ENCODE measurements around the gene GABRA5.

- TF ChIP-seq, protein P1, sequence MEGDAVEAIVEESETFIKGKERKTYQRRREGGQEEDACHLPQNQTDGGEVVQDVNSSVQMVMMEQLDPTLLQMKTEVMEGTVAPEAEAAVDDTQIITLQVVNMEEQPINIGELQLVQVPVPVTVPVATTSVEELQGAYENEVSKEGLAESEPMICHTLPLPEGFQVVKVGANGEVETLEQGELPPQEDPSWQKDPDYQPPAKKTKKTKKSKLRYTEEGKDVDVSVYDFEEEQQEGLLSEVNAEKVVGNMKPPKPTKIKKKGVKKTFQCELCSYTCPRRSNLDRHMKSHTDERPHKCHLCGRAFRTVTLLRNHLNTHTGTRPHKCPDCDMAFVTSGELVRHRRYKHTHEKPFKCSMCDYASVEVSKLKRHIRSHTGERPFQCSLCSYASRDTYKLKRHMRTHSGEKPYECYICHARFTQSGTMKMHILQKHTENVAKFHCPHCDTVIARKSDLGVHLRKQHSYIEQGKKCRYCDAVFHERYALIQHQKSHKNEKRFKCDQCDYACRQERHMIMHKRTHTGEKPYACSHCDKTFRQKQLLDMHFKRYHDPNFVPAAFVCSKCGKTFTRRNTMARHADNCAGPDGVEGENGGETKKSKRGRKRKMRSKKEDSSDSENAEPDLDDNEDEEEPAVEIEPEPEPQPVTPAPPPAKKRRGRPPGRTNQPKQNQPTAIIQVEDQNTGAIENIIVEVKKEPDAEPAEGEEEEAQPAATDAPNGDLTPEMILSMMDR (IDR thresholded peaks at IDR 0.05; ENCODE audit: insufficient read depth, low read length) = no peak
- TF ChIP-seq GABPA (IDR thresholded peaks at IDR 0.05; ENCODE audit: low read depth) (no peak), POLR2AphosphoS5 (IDR thresholded peaks at IDR 0.05; ENCODE audit: low read depth) (no peak), REST (IDR thresholded peaks at IDR 0.05; ENCODE audit: insufficient replicate concordance, low read depth) (no peak)
Observed at GRCh38 chr15:26928051-26928450, 61.2 kb downstream of the GABRA5 start.

All from HL-60 (cell line).